ENCODE measurements around the gene CIAO3.

Gene CIAO3

DNA sequence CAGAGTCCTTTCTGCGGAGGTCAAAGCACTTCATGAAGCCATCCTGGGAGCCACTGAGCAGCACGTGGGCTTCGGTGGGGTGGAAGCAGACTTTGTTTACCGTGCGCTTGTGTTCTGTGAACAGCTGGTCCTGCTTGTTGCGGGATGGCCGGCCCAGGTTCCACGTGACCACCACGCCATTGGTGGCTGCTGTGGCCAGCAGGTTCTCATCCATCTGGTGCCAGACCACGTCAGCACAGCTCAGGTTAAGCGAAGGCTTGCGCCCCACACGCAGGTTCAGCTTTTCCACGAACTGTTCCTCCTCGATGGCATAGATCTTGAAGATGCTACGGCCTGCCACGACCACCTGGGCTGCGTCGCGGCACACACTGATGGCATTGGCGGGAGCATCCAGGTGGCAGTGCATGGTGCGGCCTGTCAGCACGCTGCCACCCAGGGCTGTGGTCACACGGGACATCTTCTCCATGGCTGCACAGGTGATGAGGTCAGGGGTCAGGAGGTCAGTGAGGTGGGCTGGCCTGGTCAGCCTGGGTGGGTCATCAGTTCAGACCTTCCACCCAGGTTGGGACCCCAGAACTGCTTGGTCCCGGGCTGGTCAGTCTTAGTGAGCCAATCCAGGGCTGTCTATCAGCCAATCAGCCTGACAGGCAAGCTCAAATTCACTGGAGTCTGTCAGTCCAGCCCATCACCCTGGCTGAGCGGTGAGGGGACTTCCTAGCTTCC lies 51.5 kb downstream of the CIAO3 start:
- H3K27ac ChIP-seq (ENCODE audit: low read length) = peak overlapping the region; percentile 22; the same call in 1 of the 2 replicates
- no peak for DNase-seq
- peak overlapping the region; percentile 70 for H2AFZ ChIP-seq (ENCODE audit: low read length)

DNA sequence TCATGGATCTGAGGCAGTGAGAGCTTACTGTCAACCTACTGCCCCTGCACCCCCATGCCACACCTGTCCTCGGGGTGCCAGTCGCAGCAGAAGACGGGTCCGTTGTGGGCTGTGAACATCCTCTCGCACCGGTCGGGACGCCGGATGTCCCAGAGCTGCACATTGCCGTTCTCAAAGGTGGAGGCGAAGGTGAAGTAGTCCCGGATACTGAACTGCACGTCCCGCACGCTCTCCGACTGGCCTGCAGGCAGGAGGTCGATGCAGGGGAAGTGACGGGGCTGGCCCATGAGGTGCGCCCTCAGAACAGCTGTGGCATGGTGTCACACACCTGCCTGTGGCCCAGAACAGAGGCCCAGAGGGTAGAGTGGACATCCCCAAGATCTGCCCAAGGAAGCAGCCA lies 53.3 kb downstream of the CIAO3 start:
- H4K20me1 ChIP-seq (ENCODE audit: insufficient read depth, low read length) = no peaks in the 10 kb centered on the region
- no peak overlapping the region for H3K4me3 ChIP-seq (ENCODE audit: low read length)
- H3K27me3 ChIP-seq (replicated peaks; ENCODE audit: insufficient read depth, low read length) = peaks cover 17% of the 10 kb centered on the region
- H3K79me2 ChIP-seq (ENCODE audit: low read length) = peaks cover 27% of the 10 kb centered on the region
- peaks cover 5% of the 10 kb centered on the region for H3K4me1 ChIP-seq (ENCODE audit: low read length)
- H2AFZ ChIP-seq (ENCODE audit: low read length) = no peak overlapping the region
- no peak for DNase-seq
- H3K9me2 ChIP-seq (replicated peaks; ENCODE audit: insufficient read depth, low read length) = no peaks in the 10 kb centered on the region
- H3K4me2 ChIP-seq (ENCODE audit: low read depth, low read length) = no peak overlapping the region
- H3K36me3 ChIP-seq (replicated peaks; ENCODE audit: insufficient read depth, low read length) = no peaks in the 10 kb centered on the region
- H3F3A ChIP-seq (ENCODE audit: insufficient read depth, low read length) = no peaks in the 10 kb centered on the region
- H3K9me3 ChIP-seq (replicated peaks; ENCODE audit: insufficient read depth, low read length) = no peaks in the 10 kb centered on the region
- no peak for TF ChIP-seq EZH2 (optimal IDR thresholded peaks at IDR 0.05; ENCODE audit: low read depth, low read length)
- TF ChIP-seq EZH2phosphoT487 (IDR thresholded peaks at IDR 0.05; ENCODE audit: low read length) = no peak
- TF ChIP-seq, protein P1, sequence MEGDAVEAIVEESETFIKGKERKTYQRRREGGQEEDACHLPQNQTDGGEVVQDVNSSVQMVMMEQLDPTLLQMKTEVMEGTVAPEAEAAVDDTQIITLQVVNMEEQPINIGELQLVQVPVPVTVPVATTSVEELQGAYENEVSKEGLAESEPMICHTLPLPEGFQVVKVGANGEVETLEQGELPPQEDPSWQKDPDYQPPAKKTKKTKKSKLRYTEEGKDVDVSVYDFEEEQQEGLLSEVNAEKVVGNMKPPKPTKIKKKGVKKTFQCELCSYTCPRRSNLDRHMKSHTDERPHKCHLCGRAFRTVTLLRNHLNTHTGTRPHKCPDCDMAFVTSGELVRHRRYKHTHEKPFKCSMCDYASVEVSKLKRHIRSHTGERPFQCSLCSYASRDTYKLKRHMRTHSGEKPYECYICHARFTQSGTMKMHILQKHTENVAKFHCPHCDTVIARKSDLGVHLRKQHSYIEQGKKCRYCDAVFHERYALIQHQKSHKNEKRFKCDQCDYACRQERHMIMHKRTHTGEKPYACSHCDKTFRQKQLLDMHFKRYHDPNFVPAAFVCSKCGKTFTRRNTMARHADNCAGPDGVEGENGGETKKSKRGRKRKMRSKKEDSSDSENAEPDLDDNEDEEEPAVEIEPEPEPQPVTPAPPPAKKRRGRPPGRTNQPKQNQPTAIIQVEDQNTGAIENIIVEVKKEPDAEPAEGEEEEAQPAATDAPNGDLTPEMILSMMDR (IDR thresholded peaks at IDR 0.05; ENCODE audit: low read length) = no peak
- H3K9ac ChIP-seq (ENCODE audit: low read length) = no peak overlapping the region
- H3K27ac ChIP-seq (ENCODE audit: low read length) = no peak overlapping the region

More for the DNA sequence above, 51.5 kb downstream of the CIAO3 start:
- Histone ChIP-seq H3K79me2 (ENCODE audit: low read length) (peaks cover 14% of the 10 kb centered on the region), H3F3A (ENCODE audit: insufficient read depth, low read length) (no peaks in the 10 kb centered on the region), H3K9me3 (replicated peaks; ENCODE audit: insufficient read depth, low read length) (no peaks in the 10 kb centered on the region), H3K9ac (ENCODE audit: low read length) (peak overlapping the region; percentile 88), H3K9me2 (replicated peaks; ENCODE audit: insufficient read depth, low read length) (no peaks in the 10 kb centered on the region), H3K4me1 (ENCODE audit: low read length) (peaks cover 5% of the 10 kb centered on the region), H3K36me3 (replicated peaks; ENCODE audit: insufficient read depth, low read length) (no peaks in the 10 kb centered on the region), H3K4me2 (ENCODE audit: low read depth, low read length) (peak overlapping the region; percentile 96), H4K20me1 (ENCODE audit: insufficient read depth, low read length) (no peaks in the 10 kb centered on the region), H3K27me3 (replicated peaks; ENCODE audit: insufficient read depth, low read length) (peaks cover 32% of the 10 kb centered on the region), H3K4me3 (ENCODE audit: low read length) (peak overlapping the region; percentile 95)
- TF ChIP-seq EZH2phosphoT487 (IDR thresholded peaks at IDR 0.05; ENCODE audit: low read length) (no peak), EZH2 (optimal IDR thresholded peaks at IDR 0.05; ENCODE audit: low read depth, low read length) (no peak)
- TF ChIP-seq, protein P1 (IDR thresholded peaks at IDR 0.05; ENCODE audit: low read length) = no peak

DNA sequence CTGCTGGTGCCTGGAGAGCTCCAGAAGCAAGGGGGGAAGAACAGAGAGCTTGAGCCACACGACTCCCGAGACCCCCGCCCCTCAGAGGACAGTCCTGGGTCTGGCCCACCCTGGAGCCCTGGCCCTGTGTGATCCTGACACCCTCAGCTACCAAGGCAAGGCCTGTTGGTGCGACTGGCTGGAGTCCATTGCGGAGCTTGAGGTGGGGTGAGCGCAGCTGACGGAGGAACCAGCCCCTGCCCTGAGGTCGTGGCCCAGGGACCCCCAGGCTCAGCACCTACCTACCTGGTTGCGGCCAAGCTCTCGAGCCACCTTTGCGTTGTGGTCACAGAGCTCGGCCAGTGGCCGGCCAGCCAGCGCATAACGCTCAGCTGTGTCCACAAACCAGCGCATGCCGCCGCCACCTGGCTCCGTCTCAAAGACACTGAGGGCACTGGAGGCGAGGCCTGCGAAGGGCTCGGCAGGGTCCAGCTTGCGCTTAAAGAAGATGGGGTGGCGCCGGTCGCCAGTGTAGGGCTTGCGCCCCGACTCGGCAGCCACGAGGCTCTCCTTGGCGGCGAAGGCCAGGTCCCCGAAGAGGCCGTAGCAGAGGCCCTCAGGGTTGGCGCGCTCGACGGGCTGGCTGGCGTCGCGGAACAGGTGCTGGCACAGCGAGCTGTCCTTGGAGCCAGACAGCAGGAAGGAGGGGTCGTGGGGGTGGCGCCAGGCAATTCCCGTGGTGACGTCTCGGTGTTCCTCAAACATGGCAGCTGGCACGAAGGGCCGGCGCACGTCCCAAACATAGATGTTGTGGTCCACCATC lies 54.1 kb downstream of the CIAO3 start:
- Histone ChIP-seq H3K36me3 (replicated peaks; ENCODE audit: insufficient read depth, low read length) (no peaks in the 10 kb centered on the region), H3K4me3 (ENCODE audit: low read length) (no peak overlapping the region), H3K27me3 (replicated peaks; ENCODE audit: insufficient read depth, low read length) (peaks cover 9% of the 10 kb centered on the region), H3K9ac (ENCODE audit: low read length) (no peak overlapping the region), H3K4me1 (ENCODE audit: low read length) (peaks cover 6% of the 10 kb centered on the region), H4K20me1 (ENCODE audit: insufficient read depth, low read length) (no peaks in the 10 kb centered on the region), H3F3A (ENCODE audit: insufficient read depth, low read length) (no peaks in the 10 kb centered on the region), H3K79me2 (ENCODE audit: low read length) (peaks cover 36% of the 10 kb centered on the region), H3K4me2 (ENCODE audit: low read depth, low read length) (no peak overlapping the region), H3K9me3 (replicated peaks; ENCODE audit: insufficient read depth, low read length) (no peaks in the 10 kb centered on the region), H3K9me2 (replicated peaks; ENCODE audit: insufficient read depth, low read length) (no peaks in the 10 kb centered on the region), H3K27ac (ENCODE audit: low read length) (no peak overlapping the region), H2AFZ (ENCODE audit: low read length) (no peak overlapping the region)
- DNase-seq = no peak
- no peak for TF ChIP-seq EZH2 (optimal IDR thresholded peaks at IDR 0.05; ENCODE audit: low read depth, low read length)
- TF ChIP-seq, protein P1 (IDR thresholded peaks at IDR 0.05; ENCODE audit: low read length) = no peak
- TF ChIP-seq EZH2phosphoT487 (IDR thresholded peaks at IDR 0.05; ENCODE audit: low read length) = no peak

All from MM.1S (cell line).